ENCODE measurements around the gene CHIC2. TPM values are rescaled to one million over a fixed set of nuclear protein-coding genes. Genes with fewer than 3 reads are reported as not detected.

The CHIC2 gene
- polyA plus RNA-seq, 1 donor, result 25.9 TPM

DNA sequence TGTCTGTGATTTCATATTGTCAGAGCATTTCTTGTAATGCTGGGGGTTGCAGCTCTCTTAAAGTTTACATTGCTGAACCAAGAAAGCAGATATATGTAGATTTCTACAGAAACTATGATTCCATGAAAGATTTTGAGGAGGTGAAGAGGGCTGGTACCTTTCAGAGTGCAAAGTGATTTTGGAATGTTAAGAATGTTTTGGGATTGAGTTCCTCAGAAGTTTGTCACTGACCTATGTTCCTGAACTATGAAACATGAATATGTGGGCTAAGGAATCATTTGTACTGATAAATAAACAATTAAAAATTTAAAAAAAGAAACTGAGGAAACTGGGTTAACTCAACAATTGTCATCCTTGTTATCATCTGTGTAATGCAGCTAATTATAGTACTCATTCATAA is 12.3 kb upstream of the CHIC2 start:
- no peaks in the 10 kb centered on the region for H3K36me3 ChIP-seq (ENCODE audit: control insufficient read depth, insufficient read depth, low read length)
- DNase-seq, result no peak
- H3K27ac ChIP-seq (ENCODE audit: low read length), result no peak overlapping the region

DNA sequence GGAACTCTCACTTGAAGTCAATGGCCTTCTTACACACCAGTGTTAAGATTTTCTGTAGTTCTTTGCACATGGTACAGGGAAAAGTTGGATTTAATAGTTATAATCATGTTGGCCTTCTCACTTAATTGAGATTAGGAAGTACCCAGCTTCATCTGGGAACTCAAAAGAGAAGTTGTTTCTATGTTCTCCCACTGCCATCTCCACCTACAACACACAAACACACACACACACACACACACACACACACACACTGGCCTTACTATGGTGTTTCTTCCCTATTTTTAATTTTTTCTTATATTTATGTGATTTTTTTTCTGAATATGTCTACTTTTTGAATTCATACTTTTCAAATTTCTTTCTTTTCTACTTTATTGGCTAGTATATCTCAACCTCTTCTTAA is 10.0 kb upstream of the CHIC2 start:
- peaks cover 3% of the 10 kb centered on the region for H3K27me3 ChIP-seq (ENCODE audit: control insufficient read depth, insufficient read depth, low read length)

More for the DNA sequence above, 12.3 kb upstream of the CHIC2 start:
- Histone ChIP-seq H3K9me3 (ENCODE audit: control insufficient read depth, low read depth, low read length) (no peaks in the 10 kb centered on the region), H3K4me3 (ENCODE audit: low read length) (no peak overlapping the region), H3K27me3 (ENCODE audit: control insufficient read depth, insufficient read depth, low read length) (peaks cover 3% of the 10 kb centered on the region), H3K4me1 (ENCODE audit: control insufficient read depth, insufficient read depth, low read length) (no peaks in the 10 kb centered on the region)

DNA sequence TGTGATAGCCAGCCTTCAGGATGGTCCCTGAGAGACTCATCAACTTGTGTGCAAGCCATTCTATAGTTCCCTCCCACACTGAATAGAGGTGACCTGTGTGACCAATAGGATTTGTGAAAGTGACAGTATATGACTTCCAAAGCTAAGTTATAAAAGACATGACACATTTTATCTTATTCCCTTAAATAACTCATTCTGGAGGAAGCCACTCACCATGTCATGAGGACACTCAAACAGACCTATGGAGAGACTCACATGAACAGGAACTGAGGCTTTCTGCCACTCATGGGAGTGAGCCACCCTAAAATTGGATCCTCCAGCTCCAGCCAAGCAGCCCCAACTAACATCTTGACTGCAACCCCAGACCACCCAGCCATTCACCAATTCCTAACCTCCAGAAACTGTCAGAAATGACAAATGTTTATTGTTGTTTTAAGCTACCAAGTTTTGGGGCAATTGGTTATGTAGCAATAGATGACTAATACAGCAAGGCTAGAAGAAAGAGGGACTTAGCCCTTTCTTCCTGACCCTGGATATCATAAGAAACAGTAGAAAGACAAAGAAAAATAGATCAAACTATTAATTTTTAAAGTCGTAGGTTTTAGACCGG is 9.0 kb upstream of the CHIC2 start:
- DNase-seq, result no peak
- H3K36me3 ChIP-seq (ENCODE audit: control insufficient read depth, insufficient read depth, low read length), result no peaks in the 10 kb centered on the region
- WGBS (ENCODE audit: insufficient coverage, low lambda C conversion rate), result no CpG with 5 or more reads among the region's 2 CpGs
- no peaks in the 10 kb centered on the region for H3K4me1 ChIP-seq (ENCODE audit: control insufficient read depth, insufficient read depth, low read length)
- H3K27me3 ChIP-seq (ENCODE audit: control insufficient read depth, insufficient read depth, low read length), result peaks cover 3% of the 10 kb centered on the region
- no peaks in the 10 kb centered on the region for H3K9me3 ChIP-seq (ENCODE audit: control insufficient read depth, low read depth, low read length)
- no peak overlapping the region for H3K27ac ChIP-seq (ENCODE audit: low read length)
- no peak overlapping the region for H3K4me3 ChIP-seq (ENCODE audit: low read length)

More for the DNA sequence above, 10.0 kb upstream of the CHIC2 start:
- DNase-seq, result no peak
- H3K27ac ChIP-seq (ENCODE audit: low read length), result no peak overlapping the region
- no peak overlapping the region for H3K4me3 ChIP-seq (ENCODE audit: low read length)
- no peaks in the 10 kb centered on the region for H3K4me1 ChIP-seq (ENCODE audit: control insufficient read depth, insufficient read depth, low read length)
- no peaks in the 10 kb centered on the region for H3K9me3 ChIP-seq (ENCODE audit: control insufficient read depth, low read depth, low read length)
- no peaks in the 10 kb centered on the region for H3K36me3 ChIP-seq (ENCODE audit: control insufficient read depth, insufficient read depth, low read length)

DNA sequence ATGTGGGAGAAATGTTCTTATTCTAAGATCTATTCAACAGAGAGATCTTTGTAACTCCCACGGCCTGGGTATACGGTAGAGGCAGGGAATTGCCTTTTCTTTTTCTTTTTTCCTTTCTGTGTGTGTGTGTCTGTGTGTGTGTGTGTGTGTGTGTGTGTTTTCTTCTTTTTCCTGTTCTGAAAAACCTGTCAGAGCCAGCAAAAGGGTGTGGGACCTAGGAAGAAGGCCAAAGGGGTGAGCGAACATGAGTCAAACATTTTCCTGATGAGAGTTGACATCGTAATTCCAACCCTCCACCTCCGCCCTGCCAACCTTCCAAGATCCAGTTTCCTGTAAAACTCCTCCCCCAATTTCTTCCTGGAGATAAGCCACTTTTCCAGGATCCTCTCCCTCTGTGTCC is 2.8 kb upstream of the CHIC2 start:
- peak in 1 of 2 donors; percentile 51 for DNase-seq
- no CpG with 5 or more reads among the region's 5 CpGs for WGBS (ENCODE audit: insufficient coverage, low lambda C conversion rate)
- no peaks in the 10 kb centered on the region for H3K27me3 ChIP-seq (ENCODE audit: control insufficient read depth, insufficient read depth, low read length)
- H3K4me1 ChIP-seq (ENCODE audit: control insufficient read depth, insufficient read depth, low read length), result peaks cover 7% of the 10 kb centered on the region
- no peak overlapping the region for H3K4me3 ChIP-seq (ENCODE audit: low read length)
- H3K27ac ChIP-seq (ENCODE audit: low read length), result no peak overlapping the region
- H3K36me3 ChIP-seq (ENCODE audit: control insufficient read depth, insufficient read depth, low read length), result no peaks in the 10 kb centered on the region
- no peaks in the 10 kb centered on the region for H3K9me3 ChIP-seq (ENCODE audit: control insufficient read depth, low read depth, low read length)

DNA sequence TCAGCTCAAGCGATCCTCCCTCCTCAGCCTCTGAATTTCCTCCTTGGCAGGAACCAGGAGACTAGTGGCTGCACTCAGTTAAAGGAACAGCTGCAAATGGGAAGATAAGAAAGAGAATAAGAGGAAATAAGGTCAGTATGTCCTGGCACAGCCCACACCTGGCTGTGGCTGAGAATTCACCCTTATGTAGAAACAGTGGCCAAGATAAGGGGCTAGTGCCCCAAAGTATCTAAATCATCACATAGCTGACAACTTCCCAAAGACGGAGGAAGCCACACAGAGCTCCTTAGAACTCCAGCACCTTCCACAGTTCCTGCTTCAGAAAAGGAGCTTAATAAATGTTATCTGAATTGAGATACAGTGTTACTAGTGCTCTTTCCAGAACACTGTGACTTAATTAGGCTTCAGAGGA is 2.3 kb upstream of the CHIC2 start:
- Histone ChIP-seq H3K9me3 (ENCODE audit: control insufficient read depth, low read depth, low read length) (no peaks in the 10 kb centered on the region), H3K27me3 (ENCODE audit: control insufficient read depth, insufficient read depth, low read length) (no peaks in the 10 kb centered on the region), H3K4me3 (ENCODE audit: low read length) (no peak overlapping the region), H3K4me1 (ENCODE audit: control insufficient read depth, insufficient read depth, low read length) (peaks cover 7% of the 10 kb centered on the region), H3K36me3 (ENCODE audit: control insufficient read depth, insufficient read depth, low read length) (no peaks in the 10 kb centered on the region), H3K27ac (ENCODE audit: low read length) (no peak overlapping the region)
- DNase-seq, result peak in 1 of 2 donors; percentile 14
- no CpG with 5 or more reads among the region's 2 CpGs for WGBS (ENCODE audit: insufficient coverage, low lambda C conversion rate)

DNA sequence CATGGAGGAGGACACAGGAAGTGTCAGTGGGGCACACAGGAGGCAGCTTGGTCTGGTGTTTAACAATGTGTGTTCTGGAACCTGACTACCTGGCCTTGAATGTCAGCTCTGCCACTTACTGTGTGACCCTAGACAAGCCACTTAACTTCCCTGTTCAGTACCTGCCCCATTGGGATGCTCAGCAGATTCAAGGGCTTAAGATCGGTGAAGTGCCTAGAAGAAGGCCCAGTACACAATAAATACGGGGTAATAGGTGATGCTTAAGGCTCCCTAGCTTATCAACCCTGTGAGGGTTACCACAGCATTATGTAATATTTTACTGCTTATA is 1.6 kb upstream of the CHIC2 start:
- Histone ChIP-seq H3K9me3 (ENCODE audit: control insufficient read depth, low read depth, low read length) (no peaks in the 10 kb centered on the region), H3K4me1 (ENCODE audit: control insufficient read depth, insufficient read depth, low read length) (peaks cover 7% of the 10 kb centered on the region), H3K27me3 (ENCODE audit: control insufficient read depth, insufficient read depth, low read length) (no peaks in the 10 kb centered on the region), H3K27ac (ENCODE audit: low read length) (no peak overlapping the region), H3K36me3 (ENCODE audit: control insufficient read depth, insufficient read depth, low read length) (no peaks in the 10 kb centered on the region), H3K4me3 (ENCODE audit: low read length) (no peak overlapping the region)
- no peak for DNase-seq
- WGBS (ENCODE audit: insufficient coverage, low lambda C conversion rate), result no CpG with 5 or more reads among the region's 2 CpGs

DNA sequence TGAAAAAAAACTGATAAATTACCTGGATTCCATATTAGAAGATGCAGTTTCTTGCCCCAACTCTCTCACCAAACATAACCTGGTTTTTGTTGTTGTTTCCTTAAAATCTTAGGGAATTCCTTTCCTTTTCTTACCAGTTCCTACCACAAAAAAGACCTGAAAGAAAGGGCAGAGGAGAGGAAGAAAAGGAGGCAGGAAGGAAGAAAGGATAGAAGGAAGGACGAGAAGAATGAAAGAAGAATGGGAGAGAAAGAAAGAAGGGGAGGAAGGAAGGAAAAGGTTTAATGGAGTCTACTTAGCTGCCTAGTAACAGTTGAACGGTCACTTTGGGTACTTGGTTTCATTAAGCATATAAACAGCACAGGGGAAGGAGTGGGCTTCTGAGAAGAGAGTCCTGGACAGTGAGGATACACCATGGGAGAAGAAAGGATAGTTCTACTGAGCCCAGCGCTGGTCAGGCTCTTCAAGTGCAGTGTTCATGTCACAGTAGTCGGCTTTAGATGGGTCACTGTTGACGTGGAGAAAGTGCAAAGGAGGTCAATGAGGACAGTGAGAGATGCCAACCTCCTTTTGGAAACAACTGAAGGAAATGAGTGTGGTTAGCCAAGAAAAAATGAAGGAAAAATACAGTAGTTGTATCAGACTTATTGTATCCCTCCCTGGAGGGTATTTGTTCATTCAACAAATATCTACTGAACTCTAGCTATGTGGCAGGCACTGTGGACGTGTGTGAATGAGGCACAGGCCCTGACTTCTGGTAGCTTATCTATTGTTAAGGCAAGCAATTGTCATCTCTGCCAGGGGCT is 1.1 kb upstream of the CHIC2 start:
- Histone ChIP-seq H3K36me3 (ENCODE audit: control insufficient read depth, insufficient read depth, low read length) (no peaks in the 10 kb centered on the region), H3K27ac (ENCODE audit: low read length) (peak overlapping the region; percentile 57), H3K27me3 (ENCODE audit: control insufficient read depth, insufficient read depth, low read length) (no peaks in the 10 kb centered on the region), H3K9me3 (ENCODE audit: control insufficient read depth, low read depth, low read length) (no peaks in the 10 kb centered on the region), H3K4me1 (ENCODE audit: control insufficient read depth, insufficient read depth, low read length) (peaks cover 7% of the 10 kb centered on the region), H3K4me3 (ENCODE audit: low read length) (peak overlapping the region; percentile 56)
- 60% methylated on average over 2 of the region's 6 CpGs for WGBS (ENCODE audit: insufficient coverage, low lambda C conversion rate)
- DNase-seq, result no peak

DNA sequence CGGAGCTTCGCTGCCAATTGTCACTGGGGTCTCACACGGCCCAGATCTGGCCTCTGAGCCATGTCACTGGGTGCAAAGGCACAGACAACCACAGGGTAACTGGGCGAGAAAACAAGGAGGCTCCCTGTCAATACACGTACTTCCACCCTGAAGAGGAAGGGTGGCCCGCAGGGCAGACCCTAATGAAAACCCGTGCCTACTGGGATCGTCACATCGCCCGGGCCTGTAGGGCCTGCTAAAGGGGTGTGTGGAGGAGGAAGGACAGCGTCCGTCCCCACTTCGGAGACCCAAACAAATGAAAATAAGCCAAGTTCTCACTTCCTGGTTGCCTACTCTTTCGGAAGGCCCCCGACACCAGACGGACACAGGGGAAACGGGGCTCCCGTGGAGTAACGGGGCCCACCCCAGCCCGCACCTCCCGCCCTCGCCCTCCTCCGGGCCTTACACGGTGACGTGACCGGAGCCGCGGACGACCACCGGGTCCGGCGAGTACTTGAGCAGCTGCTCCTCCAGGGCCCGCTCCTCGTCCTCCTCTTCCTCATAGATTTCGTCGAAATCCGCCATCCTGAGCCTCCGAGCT is 578 bp downstream of the CHIC2 start:
- peak overlapping the region; percentile 81 for H3K27ac ChIP-seq (ENCODE audit: low read length)
- DNase-seq, result peak; percentile 27 to 72
- no CpG with 5 or more reads among the region's 38 CpGs for WGBS (ENCODE audit: insufficient coverage, low lambda C conversion rate)
- no peaks in the 10 kb centered on the region for H3K27me3 ChIP-seq (ENCODE audit: control insufficient read depth, insufficient read depth, low read length)
- no peaks in the 10 kb centered on the region for H3K36me3 ChIP-seq (ENCODE audit: control insufficient read depth, insufficient read depth, low read length)
- H3K9me3 ChIP-seq (ENCODE audit: control insufficient read depth, low read depth, low read length), result no peaks in the 10 kb centered on the region
- H3K4me1 ChIP-seq (ENCODE audit: control insufficient read depth, insufficient read depth, low read length), result peaks cover 7% of the 10 kb centered on the region
- peak overlapping the region; percentile 88 for H3K4me3 ChIP-seq (ENCODE audit: low read length)

DNA sequence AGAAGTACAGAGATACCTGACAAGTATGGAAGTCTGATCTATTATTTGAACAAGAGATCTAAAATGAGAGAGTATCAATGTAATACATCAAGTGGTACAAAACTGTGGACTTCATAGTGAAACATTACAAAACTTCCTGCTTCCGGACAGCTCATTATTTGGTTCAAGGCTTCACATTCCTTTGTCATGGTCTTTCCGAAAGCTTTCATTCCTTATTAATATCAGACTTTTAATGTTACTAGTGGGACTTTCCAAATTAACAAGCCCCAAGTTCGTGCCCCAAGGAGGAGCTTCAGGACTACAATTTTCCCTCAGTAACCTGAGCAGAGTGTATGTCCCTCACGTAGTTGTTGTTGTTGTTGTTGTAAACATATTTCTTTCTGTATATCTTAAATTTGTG is 1.2 kb downstream of the CHIC2 start:
- 0% methylated on average over 2 of the region's 4 CpGs for WGBS (ENCODE audit: insufficient coverage, low lambda C conversion rate)
- peak in 1 of 2 donors; percentile 48 for DNase-seq

DNA sequence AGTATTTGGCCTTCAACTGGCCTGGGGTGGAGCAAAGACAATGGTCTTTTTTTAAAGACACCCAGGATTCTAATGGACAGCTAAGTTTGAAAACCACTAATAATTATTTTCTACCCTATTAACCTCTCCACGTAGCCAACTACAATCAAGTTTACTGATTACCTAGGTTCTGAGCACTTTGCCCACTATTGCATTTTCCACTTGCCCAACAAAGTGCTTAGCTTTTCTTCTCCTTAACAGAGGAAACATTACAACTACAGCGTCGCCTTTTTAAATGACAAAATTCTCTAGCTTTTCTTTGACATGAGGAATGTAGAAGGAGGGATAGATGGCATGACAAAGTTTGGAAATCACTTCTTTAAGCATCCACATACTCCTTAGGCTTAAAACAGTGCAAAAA is 2.0 kb downstream of the CHIC2 start:
- peak; percentile 53 to 68 for DNase-seq
- H3K4me1 ChIP-seq (ENCODE audit: control insufficient read depth, insufficient read depth, low read length), result peaks cover 7% of the 10 kb centered on the region
- 8% methylated on average over 2 of the region's 3 CpGs for WGBS (ENCODE audit: insufficient coverage, low lambda C conversion rate)

More for the DNA sequence above, 1.2 kb downstream of the CHIC2 start:
- no peaks in the 10 kb centered on the region for H3K9me3 ChIP-seq (ENCODE audit: control insufficient read depth, low read depth, low read length)
- H3K27me3 ChIP-seq (ENCODE audit: control insufficient read depth, insufficient read depth, low read length), result no peaks in the 10 kb centered on the region
- no peaks in the 10 kb centered on the region for H3K36me3 ChIP-seq (ENCODE audit: control insufficient read depth, insufficient read depth, low read length)
- peak overlapping the region; percentile 81 for H3K27ac ChIP-seq (ENCODE audit: low read length)
- peaks cover 7% of the 10 kb centered on the region for H3K4me1 ChIP-seq (ENCODE audit: control insufficient read depth, insufficient read depth, low read length)
- H3K4me3 ChIP-seq (ENCODE audit: low read length), result peak overlapping the region; percentile 88

More for the DNA sequence above, 2.0 kb downstream of the CHIC2 start:
- Histone ChIP-seq H3K4me3 (ENCODE audit: low read length) (peak overlapping the region; percentile 88), H3K36me3 (ENCODE audit: control insufficient read depth, insufficient read depth, low read length) (no peaks in the 10 kb centered on the region), H3K9me3 (ENCODE audit: control insufficient read depth, low read depth, low read length) (no peaks in the 10 kb centered on the region), H3K27me3 (ENCODE audit: control insufficient read depth, insufficient read depth, low read length) (no peaks in the 10 kb centered on the region), H3K27ac (ENCODE audit: low read length) (peak overlapping the region; percentile 81)

All from large intestine (tissue), 3 donors.